CD4-positive, alpha-beta T cell treated with Interleukin-12 subunit alpha and Interleukin-12 subunit beta, for 1 hour (primary cell): ENCODE results near the gene HOXC13.

Experiments
- DNase-seq: peaks from one replicate; pipeline ENCODE4 v3.0.0-alpha.2; 2020

The HOXC13 gene

DNA sequence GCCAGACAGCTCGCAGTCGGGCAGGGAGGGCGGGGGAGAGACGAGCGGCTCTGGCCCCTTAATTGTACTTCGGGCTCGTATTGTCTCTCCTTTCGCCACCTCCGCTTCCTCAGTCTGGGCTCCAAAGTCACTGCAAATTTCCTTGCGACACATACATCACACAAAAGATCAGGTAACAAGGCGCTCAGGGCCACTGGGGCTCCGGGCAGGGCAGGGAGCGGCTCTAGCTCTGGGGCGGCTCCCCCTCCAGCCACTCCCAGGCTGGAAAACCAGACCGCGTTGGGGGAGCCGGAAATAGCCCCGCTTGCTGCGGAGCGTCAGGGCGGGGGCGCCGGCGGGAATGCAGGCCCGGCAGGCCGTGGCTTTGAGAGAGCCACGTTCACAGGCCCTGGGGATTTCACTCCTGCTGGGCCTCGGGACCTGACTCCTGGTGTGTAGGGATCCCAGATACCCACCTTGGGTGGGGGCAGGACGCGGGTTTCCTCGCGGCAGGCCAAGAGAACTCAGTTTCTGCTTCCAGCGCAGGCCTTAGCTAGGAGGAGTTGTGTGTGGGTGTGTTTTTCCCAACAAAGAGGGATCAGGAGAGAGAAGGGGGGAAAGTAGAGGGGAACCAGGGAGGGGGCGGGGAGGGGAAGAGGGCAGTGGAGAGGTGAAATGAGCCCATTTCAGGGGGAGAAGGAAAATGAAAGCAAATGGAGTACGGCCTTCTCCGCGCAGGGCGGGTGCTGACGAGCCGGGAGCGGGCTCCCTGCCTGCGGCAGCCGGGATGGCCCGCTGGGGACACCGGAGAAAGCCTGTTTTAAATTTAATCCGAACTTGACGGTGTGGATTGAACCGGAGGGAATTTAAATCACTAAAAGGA lies 57.0 kb downstream of the HOXC13 start:
- DNase-seq, result no peak
